ENCODE data around the gene SNW1. TPM values are rescaled to one million over a fixed set of nuclear protein-coding genes. Genes with fewer than 3 reads are reported as not detected.

Gene SNW1
- total and polyA plus RNA-seq, 2 of the 13 experiments (the other 11 are each of a cell fraction or from before 2014, with no cell fraction given) = 23.2 to 65.8 TPM

DNA sequence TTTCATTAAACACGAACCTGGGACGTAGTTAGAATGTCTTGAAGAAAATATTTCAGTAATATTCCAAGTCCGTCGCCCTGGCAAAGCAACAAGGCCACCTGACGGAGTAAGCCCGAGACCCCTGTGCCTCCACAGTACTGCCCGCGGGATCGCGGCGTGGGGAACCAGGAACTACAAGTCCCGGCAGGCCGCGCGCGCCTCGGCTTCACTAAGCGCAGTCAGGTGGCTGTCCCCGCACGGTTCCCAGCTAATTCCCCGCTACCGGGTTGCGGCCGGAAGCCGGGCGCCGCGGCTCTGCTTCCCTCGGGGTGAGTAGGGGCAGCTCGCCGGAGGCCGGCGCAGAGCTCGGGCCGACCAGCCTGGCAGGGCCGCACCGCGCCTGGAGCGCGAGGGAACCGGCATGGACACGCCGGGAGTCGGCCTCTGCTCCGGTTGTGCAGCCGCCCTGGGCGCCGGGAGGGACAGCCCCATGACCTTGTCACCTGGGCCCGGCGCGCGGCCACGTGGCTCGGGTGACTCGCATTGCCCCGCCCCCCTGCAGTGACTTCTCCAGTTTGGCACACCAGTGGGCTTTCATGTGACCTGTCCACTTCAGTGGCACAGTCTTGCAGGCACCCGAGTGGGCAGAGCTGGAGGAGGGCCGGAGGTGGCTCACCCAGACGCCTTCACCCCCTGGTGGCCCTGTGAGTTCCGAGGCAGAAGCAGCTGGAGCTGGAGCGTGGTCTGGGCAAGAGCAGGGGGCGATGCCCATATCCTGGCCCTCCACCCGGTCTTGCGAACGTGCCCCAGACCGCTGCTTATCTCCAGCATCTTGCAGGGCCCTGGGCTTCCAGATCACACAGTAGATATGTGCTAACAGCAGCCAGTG lies 39.1 kb upstream of the SNW1 start, which contains the start of gene ADCK1 (continued):
- TF ChIP-seq ZNF619 (CRISPR knock-in tag; IDR thresholded peaks at IDR 0.05) (peak; percentile 45; the same call in 1 of the 2 replicates), CBX5 (CRISPR knock-in tag; IDR thresholded peaks at IDR 0.05; ENCODE audit: borderline replicate concordance) (no peak), ZNF776 (CRISPR knock-in tag; IDR thresholded peaks at IDR 0.05) (no peak), KLF15 (CRISPR knock-in tag; IDR thresholded peaks at IDR 0.05; ENCODE audit: borderline replicate concordance) (no peak), SMARCC2 (IDR thresholded peaks at IDR 0.05) (no peak), ZNF761 (CRISPR knock-in tag; conservative IDR thresholded peaks at IDR 0.05) (no peak), ZSCAN9 (CRISPR knock-in tag; IDR thresholded peaks at IDR 0.05; ENCODE audit: borderline replicate concordance) (peak; percentile 39; the same call in 1 of the 2 replicates), ZNF282 (IDR thresholded peaks at IDR 0.05; ENCODE audit: partially characterized antibody) (no peak), TMF1 (CRISPR knock-in tag; IDR thresholded peaks at IDR 0.05; ENCODE audit: low read depth) (no peak), ZFP36L2 (CRISPR knock-in tag; IDR thresholded peaks at IDR 0.05) (no peak), FOXA1 (IDR thresholded peaks at IDR 0.05) (no peak), FOXA1 (CRISPR knock-in tag; IDR thresholded peaks at IDR 0.05) (0 out of 2 replicates have a peak, but pooled peaks have one; percentile 3), JARID2 (CRISPR knock-in tag; IDR thresholded peaks at IDR 0.05; ENCODE audit: insufficient replicate concordance) (no peak), ZNF292 (CRISPR knock-in tag; IDR thresholded peaks at IDR 0.05; ENCODE audit: borderline replicate concordance, low read depth) (0 out of 2 replicates have a peak, but pooled peaks have one; percentile 30), NFYC (CRISPR knock-in tag; IDR thresholded peaks at IDR 0.05) (no peak)
- TF ChIP-seq, protein P1, sequence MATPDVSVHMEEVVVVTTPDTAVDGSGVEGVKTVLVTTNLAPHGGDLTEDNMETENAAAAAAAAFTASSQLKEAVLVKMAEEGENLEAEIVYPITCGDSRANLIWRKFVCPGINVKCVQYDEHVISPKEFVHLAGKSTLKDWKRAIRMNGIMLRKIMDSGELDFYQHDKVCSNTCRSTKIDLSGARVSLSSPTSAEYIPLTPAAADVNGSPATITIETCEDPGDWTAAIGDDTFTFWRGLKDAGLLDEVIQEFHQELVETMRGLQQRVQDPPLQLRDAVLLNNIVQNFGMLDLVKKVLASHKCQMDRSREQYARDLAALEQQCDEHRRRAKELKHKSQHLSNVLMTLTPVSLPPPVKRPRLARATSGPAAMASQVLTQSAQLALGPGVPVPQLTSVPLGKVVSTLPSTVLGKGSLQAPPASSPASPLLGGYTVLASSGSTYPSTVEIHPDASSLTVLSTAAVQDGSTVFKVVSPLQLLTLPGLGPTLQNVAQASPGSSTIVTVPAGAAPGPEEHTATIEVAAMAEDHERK (CRISPR knock-in tag; IDR thresholded peaks at IDR 0.05; ENCODE audit: low read depth) = peak; percentile 58; the same call in 1 of the 2 replicates
- TF ChIP-seq, protein P2, sequence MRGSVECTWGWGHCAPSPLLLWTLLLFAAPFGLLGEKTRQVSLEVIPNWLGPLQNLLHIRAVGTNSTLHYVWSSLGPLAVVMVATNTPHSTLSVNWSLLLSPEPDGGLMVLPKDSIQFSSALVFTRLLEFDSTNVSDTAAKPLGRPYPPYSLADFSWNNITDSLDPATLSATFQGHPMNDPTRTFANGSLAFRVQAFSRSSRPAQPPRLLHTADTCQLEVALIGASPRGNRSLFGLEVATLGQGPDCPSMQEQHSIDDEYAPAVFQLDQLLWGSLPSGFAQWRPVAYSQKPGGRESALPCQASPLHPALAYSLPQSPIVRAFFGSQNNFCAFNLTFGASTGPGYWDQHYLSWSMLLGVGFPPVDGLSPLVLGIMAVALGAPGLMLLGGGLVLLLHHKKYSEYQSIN (CRISPR knock-in tag; IDR thresholded peaks at IDR 0.05; ENCODE audit: borderline replicate concordance) = no peak
- TF ChIP-seq, protein P3, sequence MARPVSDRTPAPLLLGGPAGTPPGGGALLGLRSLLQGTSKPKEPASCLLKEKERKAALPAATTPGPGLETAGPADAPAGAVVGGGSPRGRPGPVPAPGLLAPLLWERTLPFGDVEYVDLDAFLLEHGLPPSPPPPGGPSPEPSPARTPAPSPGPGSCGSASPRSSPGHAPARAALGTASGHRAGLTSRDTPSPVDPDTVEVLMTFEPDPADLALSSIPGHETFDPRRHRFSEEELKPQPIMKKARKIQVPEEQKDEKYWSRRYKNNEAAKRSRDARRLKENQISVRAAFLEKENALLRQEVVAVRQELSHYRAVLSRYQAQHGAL (CRISPR knock-in tag; IDR thresholded peaks at IDR 0.05; ENCODE audit: not compliant biosample characterization) = no peak
- TF ChIP-seq, protein P4, sequence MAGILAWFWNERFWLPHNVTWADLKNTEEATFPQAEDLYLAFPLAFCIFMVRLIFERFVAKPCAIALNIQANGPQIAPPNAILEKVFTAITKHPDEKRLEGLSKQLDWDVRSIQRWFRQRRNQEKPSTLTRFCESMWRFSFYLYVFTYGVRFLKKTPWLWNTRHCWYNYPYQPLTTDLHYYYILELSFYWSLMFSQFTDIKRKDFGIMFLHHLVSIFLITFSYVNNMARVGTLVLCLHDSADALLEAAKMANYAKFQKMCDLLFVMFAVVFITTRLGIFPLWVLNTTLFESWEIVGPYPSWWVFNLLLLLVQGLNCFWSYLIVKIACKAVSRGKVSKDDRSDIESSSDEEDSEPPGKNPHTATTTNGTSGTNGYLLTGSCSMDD (CRISPR knock-in tag; IDR thresholded peaks at IDR 0.05) = no peak
- TF ChIP-seq, protein P5, sequence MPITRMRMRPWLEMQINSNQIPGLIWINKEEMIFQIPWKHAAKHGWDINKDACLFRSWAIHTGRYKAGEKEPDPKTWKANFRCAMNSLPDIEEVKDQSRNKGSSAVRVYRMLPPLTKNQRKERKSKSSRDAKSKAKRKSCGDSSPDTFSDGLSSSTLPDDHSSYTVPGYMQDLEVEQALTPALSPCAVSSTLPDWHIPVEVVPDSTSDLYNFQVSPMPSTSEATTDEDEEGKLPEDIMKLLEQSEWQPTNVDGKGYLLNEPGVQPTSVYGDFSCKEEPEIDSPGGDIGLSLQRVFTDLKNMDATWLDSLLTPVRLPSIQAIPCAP (CRISPR knock-in tag; IDR thresholded peaks at IDR 0.05; ENCODE audit: low read depth) = no peak
- TF ChIP-seq, protein P6, sequence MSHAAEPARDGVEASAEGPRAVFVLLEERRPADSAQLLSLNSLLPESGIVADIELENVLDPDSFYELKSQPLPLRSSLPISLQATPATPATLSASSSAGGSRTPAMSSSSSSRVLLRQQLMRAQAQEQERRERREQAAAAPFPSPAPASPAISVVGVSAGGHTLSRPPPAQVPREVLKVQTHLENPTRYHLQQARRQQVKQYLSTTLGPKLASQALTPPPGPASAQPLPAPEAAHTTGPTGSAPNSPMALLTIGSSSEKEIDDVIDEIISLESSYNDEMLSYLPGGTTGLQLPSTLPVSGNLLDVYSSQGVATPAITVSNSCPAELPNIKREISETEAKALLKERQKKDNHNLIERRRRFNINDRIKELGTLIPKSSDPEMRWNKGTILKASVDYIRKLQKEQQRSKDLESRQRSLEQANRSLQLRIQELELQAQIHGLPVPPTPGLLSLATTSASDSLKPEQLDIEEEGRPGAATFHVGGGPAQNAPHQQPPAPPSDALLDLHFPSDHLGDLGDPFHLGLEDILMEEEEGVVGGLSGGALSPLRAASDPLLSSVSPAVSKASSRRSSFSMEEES (CRISPR knock-in tag; IDR thresholded peaks at IDR 0.05) = peak; percentile 67
